ENCODE results near the gene ZFAND3. TPM values are rescaled to one million over a fixed set of nuclear protein-coding genes. Genes with fewer than 3 reads are reported as not detected.

The ZFAND3 gene
- total RNA-seq, 1 experiment from 2014 or later = 47.2 TPM

- ATAC-seq (no peak), DNase-seq (ENCODE audit: low read depth, low spot score) (no peak)
- intact Hi-C loops (cut with micrococcal nuclease) = no loop called here
- Histone ChIP-seq H3K4me3 (replicated peaks in 1 of 2; ENCODE audit: low read depth in 1 of 2, low read length in 2 of 2) (no peak overlapping the region), H3K79me2 (ENCODE audit: insufficient read depth, low read length) (no peaks in the 10 kb centered on the region), H3K36me3 (ENCODE audit: control insufficient read depth in 1 of 2, insufficient read depth in 2 of 2, low read length in 2 of 2) (no peaks in the 10 kb centered on the region), H3K9ac (ENCODE audit: low read length) (no peak overlapping the region), H3K27me3 (ENCODE audit: insufficient read depth, low read length) (no peaks in the 10 kb centered on the region), H2AFZ (ENCODE audit: low read depth, low read length, poor library complexity, severe bottlenecking) (no peak overlapping the region), H3K9me3 (ENCODE audit: control insufficient read depth in 1 of 2, insufficient read depth in 1 of 2, low read depth in 1 of 2, low read length in 2 of 2) (no peaks in the 10 kb centered on the region), H3K9me2 (ENCODE audit: insufficient read depth) (no peaks in the 10 kb centered on the region), H3K4me1 (ENCODE audit: control insufficient read depth in 1 of 2, insufficient read depth in 2 of 2, low read length in 2 of 2) (no peaks in the 10 kb centered on the region), H4K20me1 (ENCODE audit: insufficient read depth) (no peaks in the 10 kb centered on the region), H3K4me2 (ENCODE audit: low read length) (no peak overlapping the region), H3K27ac (ENCODE audit: low read depth, low read length) (no peak overlapping the region)
- ChIA-PET CTCF (no interaction called here), RAD21 (ENCODE audit: low non-redundant PET in 1 of 2, low total read pairs in 2 of 2, uncharacterized antibody in 2 of 2, unreplicated experiment in 2 of 2) (no interaction called here), POLR2A (no interaction called here)
- no TSS peak for BruUV-seq (replicated peaks)
- TF ChIP-seq TCF7L2 (IDR thresholded peaks at IDR 0.05; ENCODE audit: borderline replicate concordance, extremely low read depth, insufficient read depth, insufficient read length) (no peak), ATF3 (IDR thresholded peaks at IDR 0.05) (no peak), POLR2AphosphoS5 (IDR thresholded peaks at IDR 0.05; ENCODE audit: low read depth, low read length) (no peak)
Measured at GRCh38 chr6:38141085-38141484, 321.6 kb downstream of the ZFAND3 start.

GRCh38 chr6:38141716-38142115, 322.2 kb downstream of the ZFAND3 start:
- H3K4me1 ChIP-seq (ENCODE audit: control insufficient read depth in 1 of 2, insufficient read depth in 2 of 2, low read length in 2 of 2) = no peaks in the 10 kb centered on the region
- no peak overlapping the region for H3K4me2 ChIP-seq (ENCODE audit: low read length)
- H3K36me3 ChIP-seq (ENCODE audit: control insufficient read depth in 1 of 2, insufficient read depth in 2 of 2, low read length in 2 of 2) = no peaks in the 10 kb centered on the region
- no peak overlapping the region for H3K27ac ChIP-seq (ENCODE audit: low read depth, low read length)
- no peaks in the 10 kb centered on the region for H3K27me3 ChIP-seq (ENCODE audit: insufficient read depth, low read length)
- no peak overlapping the region for H2AFZ ChIP-seq (ENCODE audit: low read depth, low read length, poor library complexity, severe bottlenecking)
- ChIA-PET RAD21 (ENCODE audit: low non-redundant PET in 1 of 2, low total read pairs in 2 of 2, uncharacterized antibody in 2 of 2, unreplicated experiment in 2 of 2) (no interaction called here), POLR2A (no interaction called here), CTCF (no interaction called here)
- H3K9ac ChIP-seq (ENCODE audit: low read length) = no peak overlapping the region
- no peaks in the 10 kb centered on the region for H3K79me2 ChIP-seq (ENCODE audit: insufficient read depth, low read length)
- ATAC-seq = no peak
- no TSS peak for BruUV-seq (replicated peaks)
- DNase-seq (ENCODE audit: low read depth, low spot score) = no peak
- no peak overlapping the region for H3K4me3 ChIP-seq (replicated peaks in 1 of 2; ENCODE audit: low read depth in 1 of 2, low read length in 2 of 2)
- intact Hi-C loops (cut with micrococcal nuclease) = no loop called here
- no peaks in the 10 kb centered on the region for H4K20me1 ChIP-seq (ENCODE audit: insufficient read depth)
- H3K9me2 ChIP-seq (ENCODE audit: insufficient read depth) = no peaks in the 10 kb centered on the region
- TF ChIP-seq ZNF274 (IDR thresholded peaks at IDR 0.05; ENCODE audit: low read depth, low read length) (no peak), EGR1 (IDR thresholded peaks at IDR 0.05; ENCODE audit: low read depth) (no peak), TCF7L2 (IDR thresholded peaks at IDR 0.05; ENCODE audit: borderline replicate concordance, extremely low read depth, insufficient read depth, insufficient read length) (no peak), ATF3 (IDR thresholded peaks at IDR 0.05) (no peak), SIN3A (IDR thresholded peaks at IDR 0.05; ENCODE audit: low read depth) (no peak), RAD21 (IDR thresholded peaks at IDR 0.05; ENCODE audit: low read depth) (no peak), ZFX (IDR thresholded peaks at IDR 0.05) (no peak), CEBPB (IDR thresholded peaks at IDR 0.05; ENCODE audit: low read depth) (no peak), POLR2AphosphoS5 (IDR thresholded peaks at IDR 0.05; ENCODE audit: low read depth, low read length) (no peak), FOSL1 (IDR thresholded peaks at IDR 0.05; ENCODE audit: low read depth) (no peak)
- H3K9me3 ChIP-seq (ENCODE audit: control insufficient read depth in 1 of 2, insufficient read depth in 1 of 2, low read depth in 1 of 2, low read length in 2 of 2) = no peaks in the 10 kb centered on the region
